A673 (cell line): ENCODE data around the gene BUD23.

Experiments used
- CTCF ChIP-seq: fragments of 300-800, 200-600 bp; sonication (generic); conservative IDR thresholded peaks from 2 replicates; pipeline ENCODE4 v1.5.1; 2017; ENCODE audit warnings: low read depth, mild to moderate bottlenecking, antibody characterized with exemption, low read length, moderate library complexity, mixed read lengths
- EZH2 ChIP-seq: fragments of 200-600 bp; sonication (generic); IDR thresholded peaks from 2 replicates; pipeline ENCODE4 v1.6.1; 2017; ENCODE audit warnings: borderline replicate concordance, low read depth, mild to moderate bottlenecking, mixed read lengths, antibody characterized with exemption, low read length; ENCODE audit not compliant: poor library complexity, severe bottlenecking

- TF ChIP-seq CTCF (no peak), EZH2 (no peak)
Observed at GRCh38 chr7:73703757-73704639, 20.6 kb downstream of the BUD23 start.
